LoVo (cell line): ENCODE measurements around the gene NR1H2.
"Not testable (repeated sequence)": the region's sequence is repeated elsewhere in the genome, so short reads cannot be mapped to it uniquely, and the experiment has no call there.

Experiments
- DNase-seq: peaks from one replicate; pipeline ENCODE4 v3.0.0-alpha.2; 2016; ENCODE audit warnings: low spot score

Gene NR1H2

DNA sequence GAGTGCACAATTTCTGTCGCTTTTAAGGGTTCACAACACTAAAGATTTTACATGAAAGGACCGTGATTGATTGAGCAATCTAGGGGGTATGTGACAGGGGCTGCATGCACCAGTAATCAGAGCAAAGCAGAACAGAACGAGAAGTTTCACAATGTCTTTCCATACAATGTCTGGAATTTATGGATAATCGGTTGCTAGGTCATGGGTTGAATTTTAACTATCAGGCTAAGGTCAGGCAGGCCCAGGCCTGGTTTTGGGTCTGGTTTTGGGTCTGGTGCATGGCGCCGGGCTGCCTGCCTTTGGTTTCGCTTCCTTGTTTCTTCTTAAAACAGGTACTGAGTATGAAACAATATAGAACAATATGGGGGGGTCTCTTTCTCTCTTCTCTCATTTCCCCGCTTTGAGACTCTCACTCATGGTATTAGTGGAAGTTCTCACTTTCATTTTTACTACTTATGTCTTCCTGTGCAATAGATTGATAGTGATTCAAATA, 29.1 kb upstream of the NR1H2 start:
- not testable (repeated sequence) for DNase-seq

DNA sequence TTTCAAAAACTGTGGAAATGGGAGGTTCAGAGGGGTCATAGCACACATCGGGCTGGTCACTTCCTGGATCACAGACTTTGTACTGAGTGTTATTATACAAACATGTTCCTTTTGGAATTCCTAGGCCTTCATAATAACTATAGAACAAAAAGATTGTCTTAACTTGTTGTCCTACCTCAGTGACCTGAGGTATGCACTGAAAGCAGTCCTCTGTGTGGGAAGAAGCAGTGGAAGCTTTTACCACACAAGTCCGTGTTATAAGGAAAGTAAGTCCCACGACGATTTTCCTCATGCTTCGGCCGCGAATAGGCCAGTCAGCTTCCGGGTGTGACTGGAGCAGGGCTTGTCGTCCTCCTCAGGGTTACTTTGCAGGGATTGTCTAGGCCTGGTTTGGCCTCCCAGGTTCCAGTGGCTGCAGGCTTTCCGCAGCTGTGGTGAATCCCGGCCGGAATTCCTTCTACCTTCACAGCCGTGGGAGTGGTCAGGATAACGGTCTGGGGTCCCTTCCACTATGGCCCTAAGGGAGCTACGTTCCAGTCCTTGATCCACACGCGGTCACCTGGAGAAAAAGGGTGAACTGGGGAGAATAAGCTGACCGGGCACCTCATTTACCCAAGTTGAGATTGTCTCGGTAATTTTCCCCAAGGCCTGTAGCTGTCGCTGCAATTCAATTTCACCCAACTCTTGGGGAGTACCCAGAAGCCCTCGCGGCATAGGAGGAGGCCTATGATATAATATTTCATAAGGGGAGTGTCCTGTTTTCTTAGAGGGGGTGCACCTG, 26.8 kb upstream of the NR1H2 start:
- DNase-seq = no peak

DNA sequence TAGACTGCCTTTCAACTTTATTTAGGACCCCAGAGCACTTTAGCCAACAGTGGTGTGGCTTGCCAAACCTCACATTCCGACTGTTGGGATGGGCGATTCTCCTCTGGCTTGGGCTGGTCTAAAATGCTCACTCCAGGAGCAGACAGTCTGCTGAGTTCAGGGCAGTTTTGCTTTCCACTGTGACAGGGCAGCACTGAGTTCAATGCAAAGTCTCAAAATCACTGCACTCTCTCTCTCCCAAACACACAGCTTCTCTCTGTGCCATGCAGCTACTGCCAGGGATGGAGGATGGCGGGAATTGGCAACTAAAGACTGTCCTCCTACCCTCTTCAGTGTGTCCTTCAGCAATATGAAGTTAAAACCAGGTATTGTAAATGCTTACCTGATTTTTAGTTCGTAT, 24.0 kb upstream of the NR1H2 start:
- DNase-seq = no peak

DNA sequence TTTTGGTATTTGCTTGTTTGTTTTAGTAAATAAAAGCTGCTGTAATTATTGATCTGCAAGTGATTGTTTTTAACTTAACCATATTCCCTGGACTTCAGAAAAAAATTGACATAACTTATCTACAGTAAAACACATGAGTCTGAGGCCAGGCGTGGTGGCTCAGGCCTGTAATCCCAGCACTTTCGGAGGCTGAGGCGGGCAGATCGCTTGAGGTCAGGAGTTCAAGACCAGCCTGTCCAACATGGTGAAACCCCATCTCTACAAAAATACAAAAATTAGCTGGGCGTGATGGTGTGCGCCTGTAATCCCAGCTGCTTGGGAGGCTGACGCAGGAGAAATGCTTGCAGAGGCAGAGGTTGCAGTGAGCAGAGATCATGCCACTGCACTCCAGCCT, 22.8 kb upstream of the NR1H2 start:
- not testable (repeated sequence) for DNase-seq

DNA sequence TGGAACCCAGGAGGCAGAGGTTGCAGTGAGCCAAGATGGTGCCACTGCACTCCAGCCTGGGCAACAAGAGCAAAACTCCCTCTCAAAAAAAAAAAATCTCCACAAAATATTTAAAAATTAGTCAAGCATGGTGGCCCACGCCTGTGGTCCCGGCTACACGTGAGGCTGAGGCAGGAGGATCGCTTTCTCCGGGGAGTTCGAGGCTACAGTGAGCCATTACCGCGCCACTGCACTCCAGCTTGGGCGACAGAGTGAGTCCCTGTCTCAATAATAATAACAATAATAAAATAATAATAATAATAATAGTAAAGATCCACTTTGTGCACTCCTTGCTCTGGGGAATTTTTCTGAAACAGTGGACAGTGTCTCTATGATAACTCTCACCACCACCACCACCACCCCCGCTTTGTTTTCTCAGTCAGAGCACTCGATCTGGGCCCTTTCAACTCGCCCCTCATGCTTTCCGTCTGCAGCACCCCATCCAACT, 19.5 kb upstream of the NR1H2 start:
- DNase-seq = no peak

DNA sequence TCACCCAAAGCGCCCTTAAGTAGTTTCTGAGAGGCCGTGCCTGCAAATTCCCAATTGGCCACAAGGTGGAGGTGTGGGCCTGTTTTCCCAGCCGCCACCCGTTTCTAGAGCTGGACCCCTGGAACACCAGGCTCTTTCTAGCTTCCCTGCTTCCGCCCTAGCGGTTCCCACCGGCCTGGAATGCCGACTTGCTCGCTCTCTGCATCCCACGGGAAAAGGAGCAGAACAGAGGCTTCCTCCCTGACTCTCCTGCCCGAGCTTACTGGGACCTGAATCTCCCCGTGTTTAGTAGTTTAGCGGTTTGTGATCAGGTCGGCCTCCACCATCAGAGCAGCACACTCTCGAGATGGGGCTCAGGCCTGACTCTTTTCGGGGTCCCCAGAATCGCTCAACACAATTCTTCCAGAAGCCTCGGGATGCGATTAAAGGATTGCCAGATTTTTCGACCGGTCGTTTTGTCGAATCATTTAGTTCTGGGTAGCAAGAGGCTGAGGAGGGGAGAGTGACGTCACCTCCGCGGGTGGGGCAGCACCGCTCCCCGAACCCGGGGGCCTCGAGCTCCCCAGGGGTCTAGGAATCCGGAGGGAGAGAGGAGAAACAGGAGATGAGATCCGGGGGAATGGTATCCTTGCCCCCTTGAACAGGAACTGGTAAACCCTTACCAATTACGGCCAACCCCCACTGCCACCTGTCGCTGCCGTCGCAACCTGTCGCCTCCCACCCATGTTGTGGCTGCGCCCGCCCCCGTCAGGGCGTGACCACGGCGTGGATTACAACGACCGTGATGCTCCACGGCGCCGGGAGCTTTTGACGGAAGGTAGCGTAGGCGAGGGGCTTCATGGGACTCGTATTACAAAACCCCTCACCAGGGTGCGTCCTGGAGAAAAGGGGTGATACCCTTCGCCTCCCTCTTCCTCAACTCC, 18.8 kb upstream of the NR1H2 start:
- DNase-seq = peak; percentile 70

DNA sequence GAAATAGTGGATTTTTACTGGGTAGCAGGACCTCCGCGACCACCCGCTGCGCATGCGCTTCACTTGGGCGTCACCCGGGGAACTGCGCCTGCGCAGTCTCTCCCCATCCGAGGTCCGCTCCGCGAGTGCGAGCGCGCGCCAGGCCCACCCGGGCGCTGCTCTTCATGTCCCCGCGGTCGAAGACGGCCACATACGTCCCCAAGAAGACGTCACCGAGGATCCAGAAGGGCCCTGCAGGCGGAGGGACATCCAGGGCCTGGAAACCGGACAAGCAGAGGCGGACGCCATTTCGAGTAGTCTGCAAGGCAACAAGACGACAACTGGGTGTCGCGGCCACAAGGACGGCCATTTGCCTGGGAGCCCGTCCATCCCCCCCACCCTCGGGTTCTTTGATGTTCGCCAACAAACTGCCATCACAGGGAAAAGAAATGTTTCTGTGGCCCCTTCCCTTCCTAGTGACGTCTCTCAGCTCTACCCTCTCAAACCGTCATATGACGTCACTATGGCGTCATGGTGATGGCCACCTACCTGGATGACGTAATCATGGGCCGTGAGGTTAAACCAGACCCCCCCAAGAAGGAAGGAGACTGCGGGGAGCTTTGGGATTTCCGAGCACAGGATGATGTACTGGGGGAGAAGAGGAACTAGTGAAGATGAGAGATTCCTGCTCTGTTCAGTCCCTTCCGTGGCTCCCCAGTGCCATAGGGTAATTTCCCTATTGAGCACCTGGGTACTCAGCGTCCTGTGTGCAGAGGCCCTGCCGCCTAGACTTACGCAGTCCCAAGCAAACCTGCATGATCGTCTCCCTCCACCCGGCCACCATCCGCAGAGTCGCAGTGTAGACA, 17.6 kb upstream of the NR1H2 start:
- DNase-seq = peak; percentile 72

DNA sequence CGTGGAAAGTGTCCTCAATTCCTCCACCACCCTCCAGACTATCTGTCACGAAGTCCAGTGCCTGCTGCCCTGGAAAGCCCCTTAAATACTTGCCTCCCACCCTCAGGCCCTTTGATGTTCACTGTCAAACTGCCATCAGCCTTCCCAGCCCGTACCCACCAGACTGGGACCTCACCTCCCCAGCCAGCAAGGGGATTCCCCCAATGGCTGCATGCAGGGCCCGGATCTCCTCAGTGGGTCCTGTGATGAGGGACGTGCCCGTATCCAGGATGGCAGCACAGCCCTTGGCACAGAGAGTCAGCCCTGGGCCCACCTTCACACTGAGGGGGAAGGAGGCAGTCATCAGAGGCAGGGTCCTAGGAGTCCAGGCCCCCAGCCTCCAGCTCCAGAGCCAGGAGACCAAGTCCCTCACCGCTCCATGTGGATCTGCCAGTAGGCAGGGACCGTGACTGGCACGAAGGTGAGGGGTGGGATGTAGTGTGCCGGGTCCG, 16.9 kb upstream of the NR1H2 start:
- no peak for DNase-seq

DNA sequence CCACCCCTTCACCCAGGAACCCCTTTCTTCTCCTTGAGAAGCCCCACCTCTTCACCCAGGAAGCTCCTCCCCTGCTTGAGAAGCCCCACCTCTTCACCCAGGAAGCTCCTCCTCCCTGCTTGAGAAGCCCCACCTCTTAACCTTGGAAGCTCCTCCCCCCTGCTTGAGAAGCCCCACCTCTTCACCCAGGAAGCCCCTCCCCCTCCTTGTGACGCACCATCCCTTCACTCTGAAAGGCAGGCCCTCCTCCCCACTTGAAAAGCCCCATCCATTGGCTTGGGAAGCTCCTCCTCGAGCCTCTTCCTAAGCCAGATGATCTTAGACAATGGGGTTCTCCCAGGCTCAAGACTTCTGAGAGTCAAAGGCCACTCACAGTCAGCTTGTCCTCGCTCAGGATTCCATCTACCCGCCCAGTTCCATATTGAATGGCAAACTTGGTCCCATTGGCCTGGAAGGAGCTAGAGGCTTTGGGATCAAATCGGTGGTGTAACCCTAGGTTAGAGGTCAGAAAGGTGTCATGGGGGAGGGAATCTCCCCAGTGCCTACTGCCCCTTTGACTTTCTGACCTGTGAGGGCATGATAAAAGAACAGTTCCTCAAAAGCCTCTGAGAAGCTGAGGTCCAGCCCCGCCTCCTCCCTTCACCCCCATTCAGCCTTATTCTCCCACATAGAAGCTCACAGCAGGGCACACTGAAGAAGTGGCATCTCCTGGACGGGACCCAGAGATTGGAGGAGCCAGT, 14.8 kb upstream of the NR1H2 start:
- no peak for DNase-seq

DNA sequence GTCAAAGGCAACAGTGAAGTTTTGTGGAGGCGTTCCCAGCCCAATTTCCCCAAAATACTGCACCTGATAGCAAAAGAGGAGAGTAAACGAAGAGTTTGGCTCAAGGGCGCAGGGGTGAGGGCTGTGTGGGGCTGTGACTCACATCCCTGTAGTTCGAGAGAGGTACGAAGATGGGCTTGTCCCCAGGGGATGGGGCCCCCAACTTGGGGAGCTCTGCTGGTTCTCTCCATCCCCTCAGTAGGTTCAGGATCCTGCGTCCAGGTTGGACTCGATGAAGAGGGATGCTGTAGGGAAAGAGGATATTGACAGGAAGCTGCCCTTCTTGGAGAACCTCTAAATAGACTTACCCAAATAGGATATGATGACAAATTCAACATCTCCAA, 14.2 kb upstream of the NR1H2 start:
- DNase-seq = no peak

DNA sequence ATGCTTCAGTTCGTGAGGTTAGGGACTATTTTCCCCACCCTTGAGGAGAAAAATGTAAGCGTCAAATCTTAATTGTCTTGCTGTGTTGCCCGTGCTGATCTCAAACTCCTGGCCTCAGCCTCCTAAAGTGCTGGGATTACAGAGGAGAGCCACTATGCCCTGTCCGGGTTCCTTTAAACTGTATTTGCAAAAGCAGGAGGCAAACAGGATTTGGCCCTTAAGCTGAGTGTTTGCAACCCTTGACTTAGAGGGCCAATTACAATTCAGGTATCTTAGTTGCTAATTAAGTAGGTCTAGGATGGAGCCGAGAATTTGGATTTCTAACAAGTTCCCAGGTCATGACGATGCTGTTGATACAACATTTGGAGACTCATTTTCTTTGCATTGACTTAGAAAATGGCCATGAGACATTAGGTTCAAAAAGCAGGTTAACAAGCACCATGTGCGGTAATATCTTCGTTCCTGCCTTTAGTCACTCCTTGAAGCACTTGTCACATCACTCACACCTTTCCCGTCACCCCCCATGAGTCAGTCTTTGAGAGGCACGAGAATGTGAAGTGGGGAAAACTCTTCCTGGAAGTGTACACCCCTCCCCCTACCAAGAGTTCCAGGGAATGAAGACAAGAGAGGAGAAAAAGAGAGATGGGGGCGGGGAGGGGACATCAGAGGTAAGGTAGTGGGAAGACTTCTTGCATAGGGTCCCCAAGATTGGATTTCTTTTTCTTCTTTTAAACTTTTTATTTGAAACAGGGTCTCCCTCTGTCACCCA, 13.4 kb upstream of the NR1H2 start:
- DNase-seq = no peak

DNA sequence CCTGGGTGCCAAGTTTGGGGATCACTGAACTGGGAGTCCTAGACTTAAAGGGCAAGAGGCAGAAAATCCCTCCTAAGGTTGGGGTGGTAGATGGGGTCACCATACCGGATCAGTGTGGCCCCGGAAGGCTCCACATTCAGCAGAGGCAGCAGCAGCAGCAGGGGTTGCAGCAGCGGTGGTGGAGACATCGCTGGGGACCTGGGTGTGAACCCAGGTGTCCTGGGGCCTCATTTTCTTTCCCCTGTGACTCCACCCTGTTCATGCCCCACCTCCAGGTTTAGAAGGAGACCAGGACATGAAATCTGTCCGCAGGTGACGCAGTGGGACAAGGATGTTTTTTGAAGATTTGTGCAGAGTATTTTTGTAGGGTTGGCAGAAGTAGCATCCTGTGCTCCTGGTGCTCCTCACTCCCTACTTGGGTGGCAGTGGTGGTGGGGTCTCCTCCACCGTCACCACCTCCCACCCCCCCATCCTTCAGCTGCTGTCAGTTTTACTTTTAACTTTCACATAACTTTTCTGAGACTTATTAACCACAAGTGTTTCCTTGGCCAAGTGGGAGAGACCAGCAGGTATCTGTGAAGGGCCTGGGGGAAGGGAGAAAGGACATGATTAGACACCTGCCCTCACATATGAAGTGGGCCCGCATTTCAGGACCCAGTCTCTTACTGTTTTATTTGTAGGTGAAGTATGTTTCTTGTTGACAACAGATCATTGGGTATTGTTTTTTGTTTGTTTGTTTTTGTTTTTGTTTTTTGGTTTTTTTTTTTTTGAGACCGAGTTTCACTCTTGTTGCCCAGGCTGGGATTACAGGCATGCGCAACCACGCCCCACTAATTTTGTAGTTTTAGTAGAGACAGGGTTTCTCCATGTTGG, 10.6 kb upstream of the NR1H2 start, which contains the start of gene NAPSA:
Gene NAPSA (minus strand): TSS at position 206 of the 873 bp plus-strand sequence. CDS start 18 bp downstream, at position 188.
- DNase-seq = no peak

DNA sequence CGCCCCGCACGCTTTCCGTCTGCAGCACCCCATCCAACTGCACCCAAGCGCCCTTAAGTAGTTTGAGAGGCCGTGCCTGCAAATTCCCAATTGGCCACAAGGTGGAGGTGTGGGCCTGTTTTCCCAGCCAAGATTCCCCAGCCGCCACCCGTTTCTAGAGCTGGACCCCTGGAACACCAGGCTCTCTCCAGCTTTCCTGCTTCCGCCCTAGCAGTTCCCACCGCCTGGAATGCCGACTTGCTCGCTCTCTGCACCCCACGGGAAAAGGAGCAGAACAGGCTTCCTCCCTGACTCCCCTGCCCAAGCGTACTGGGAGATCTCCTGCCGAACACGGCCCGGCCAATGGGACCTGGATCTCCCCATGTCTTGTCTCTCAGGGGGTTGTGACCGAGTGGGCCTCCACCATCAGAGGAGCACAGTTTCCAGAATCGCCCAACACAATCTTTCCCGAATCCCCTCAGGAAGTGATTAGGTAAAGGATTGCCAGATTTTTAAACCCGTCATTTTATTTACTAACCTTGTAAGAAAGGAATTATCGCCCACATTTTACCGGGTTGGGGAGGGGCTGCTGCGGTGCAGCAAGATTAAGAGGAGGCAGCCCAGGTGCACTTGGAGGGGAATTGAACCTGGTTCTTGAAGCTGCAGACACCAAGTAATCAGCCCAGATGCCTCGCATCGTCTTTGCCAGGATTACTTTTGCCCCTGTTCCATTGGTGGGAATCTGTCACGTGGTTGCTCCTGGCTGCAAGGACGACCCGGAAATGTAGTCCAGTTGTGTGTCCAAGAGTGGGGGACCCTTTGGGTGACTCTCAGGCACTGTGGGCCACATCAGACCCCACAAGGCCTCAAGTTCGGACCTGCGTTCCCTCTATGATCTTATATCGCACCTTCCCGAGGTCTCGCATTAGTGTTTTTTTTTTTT, 7.3 kb upstream of the NR1H2 start:
- peak; percentile 78 for DNase-seq

DNA sequence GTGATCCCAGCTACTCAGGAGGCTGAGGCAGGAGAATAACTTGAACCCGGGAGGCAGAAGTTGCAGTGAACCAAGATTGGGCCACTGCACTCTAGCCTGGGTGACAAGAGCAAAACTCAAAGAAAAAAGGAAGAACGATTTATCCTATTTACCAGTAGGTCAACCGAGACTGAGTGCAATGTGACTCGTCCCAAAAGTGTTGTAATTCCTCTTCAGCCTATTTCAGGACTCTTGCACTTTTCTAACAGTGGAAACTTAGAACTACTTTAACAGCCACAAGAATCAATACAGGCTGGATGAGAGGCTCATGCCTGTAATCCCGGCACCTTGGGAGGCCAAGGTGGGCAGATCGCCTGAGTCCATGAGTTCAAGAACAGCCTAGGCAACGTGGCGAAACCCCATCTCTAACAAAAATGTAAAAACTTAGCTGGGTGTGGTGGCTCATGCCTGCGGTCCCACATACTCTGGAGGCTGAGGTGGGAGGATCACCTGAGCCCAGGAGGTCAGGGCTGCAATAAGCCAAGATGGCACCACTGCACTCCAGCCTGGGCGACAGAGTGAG, 4.3 kb upstream of the NR1H2 start:
- no peak for DNase-seq

DNA sequence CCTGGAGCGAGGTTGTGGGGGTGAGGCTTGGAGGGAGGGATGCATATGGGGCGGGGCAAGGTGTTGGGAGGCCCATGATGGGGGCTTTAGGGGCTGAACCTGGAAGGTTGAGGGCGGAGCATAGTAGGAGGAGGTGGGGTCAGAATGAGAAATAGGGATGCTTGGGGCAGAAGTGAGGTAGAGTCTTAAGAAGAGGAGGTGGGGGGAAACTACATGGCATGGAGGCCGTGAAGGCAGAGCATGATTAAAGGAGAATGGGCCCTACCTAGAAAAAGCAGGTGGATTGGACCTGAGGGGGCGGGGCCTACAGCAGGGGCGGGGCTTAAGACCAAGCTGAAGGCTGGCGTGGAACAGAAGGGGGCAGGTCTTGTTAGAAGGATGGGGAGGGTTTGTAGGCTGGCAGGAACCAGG, 799 bp downstream of the NR1H2 start:
- DNase-seq = no peak

DNA sequence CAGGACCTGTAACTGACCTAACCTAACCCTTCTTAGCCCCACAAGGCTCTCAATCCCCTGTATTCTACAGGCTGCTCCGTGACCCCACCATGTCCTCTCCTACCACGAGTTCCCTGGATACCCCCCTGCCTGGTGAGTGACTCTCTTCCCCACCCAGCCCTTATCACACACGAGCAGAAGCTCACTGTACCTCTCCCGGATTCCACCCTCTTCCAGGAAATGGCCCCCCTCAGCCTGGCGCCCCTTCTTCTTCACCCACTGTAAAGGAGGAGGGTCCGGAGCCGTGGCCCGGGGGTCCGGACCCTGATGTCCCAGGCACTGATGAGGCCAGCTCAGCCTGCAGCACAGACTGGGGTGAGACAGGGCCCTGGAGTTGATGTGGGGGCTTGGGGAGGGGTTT, 1.3 kb downstream of the NR1H2 start:
- no peak for DNase-seq

DNA sequence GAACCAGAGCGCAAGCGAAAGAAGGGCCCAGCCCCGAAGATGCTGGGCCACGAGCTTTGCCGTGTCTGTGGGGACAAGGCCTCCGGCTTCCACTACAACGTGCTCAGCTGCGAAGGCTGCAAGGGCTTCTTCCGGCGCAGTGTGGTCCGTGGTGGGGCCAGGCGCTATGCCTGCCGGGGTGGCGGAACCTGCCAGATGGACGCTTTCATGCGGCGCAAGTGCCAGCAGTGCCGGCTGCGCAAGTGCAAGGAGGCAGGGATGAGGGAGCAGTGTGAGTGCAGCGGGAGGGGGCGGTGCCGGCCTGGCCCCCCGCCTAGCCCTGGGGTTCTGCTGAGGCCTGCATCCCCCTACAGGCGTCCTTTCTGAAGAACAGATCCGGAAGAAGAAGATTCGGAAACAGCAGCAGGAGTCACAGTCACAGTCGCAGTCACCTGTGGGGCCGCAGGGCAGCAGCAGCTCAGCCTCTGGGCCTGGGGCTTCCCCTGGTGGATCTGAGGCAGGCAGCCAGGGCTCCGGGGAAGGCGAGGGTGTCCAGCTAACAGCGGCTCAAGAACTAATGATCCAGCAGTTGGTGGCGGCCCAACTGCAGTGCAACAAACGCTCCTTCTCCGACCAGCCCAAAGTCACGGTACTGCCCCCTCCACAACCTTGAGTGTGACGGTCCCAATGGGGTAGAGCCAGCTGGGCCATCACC, 2.1 kb downstream of the NR1H2 start:
- DNase-seq = no peak
